Neural cell (in vitro differentiated cells): Measurements from ENCODE around the gene SNAP25. TPM values are rescaled to one million over a fixed set of nuclear protein-coding genes. Genes with fewer than 3 reads are reported as not detected.

ENCODE experiments used
- H2AFZ ChIP-seq: fragments of 200-600, 300-800 bp; sonication (generic), shearing (Covaris generic); 2 replicates; pipeline ENCODE4 v1.6.0; 2014; ENCODE audit warnings: low read depth, mild to moderate bottlenecking, antibody characterized with exemption, low read length, moderate library complexity
- H3F3A ChIP-seq: fragments of 200-600 bp; shearing (Covaris generic); 2 replicates; pipeline ENCODE4 v1.6.1; 2016; ENCODE audit warnings: mild to moderate bottlenecking, moderate library complexity, mixed read lengths, antibody characterized with exemption, low read length; ENCODE audit not compliant: insufficient read depth, poor library complexity, severe bottlenecking
- H3K27ac ChIP-seq: fragments of 200-600, 300-800 bp; sonication (generic), shearing (Covaris generic); 2 replicates; pipeline ENCODE4 v1.5.1; 2014; ENCODE audit warnings: mild to moderate bottlenecking, low read length, moderate library complexity
- H3K27me3 ChIP-seq: fragments of 300-800, 200-600 bp; sonication (generic), shearing (Covaris generic); 2 replicates; pipeline ENCODE4 v1.6.0; 2014; ENCODE audit warnings: mild to moderate bottlenecking, low read depth, low read length, moderate library complexity; ENCODE audit not compliant: insufficient read depth
- H3K36me3 ChIP-seq: fragments of 300-800, 200-600 bp; sonication (generic), shearing (Covaris generic); 2 replicates; pipeline ENCODE4 v1.5.1; 2014; ENCODE audit warnings: mild to moderate bottlenecking, antibody characterized with exemption, low read length, moderate library complexity; ENCODE audit not compliant: insufficient read depth
- H3K4me2 ChIP-seq: fragments of 300-800, 200-600 bp; sonication (generic), shearing (Covaris generic); 2 replicates; pipeline ENCODE4 v1.6.0; 2014; ENCODE audit warnings: mild to moderate bottlenecking, low read length
- H3K4me3 ChIP-seq: fragments of 300-800, 200-600 bp; sonication (generic), shearing (Covaris generic); 2 replicates; pipeline ENCODE4 v1.5.1; 2014; ENCODE audit warnings: mild to moderate bottlenecking, low read length, moderate library complexity
- H3K79me2 ChIP-seq: fragments of 200-600 bp; shearing (Covaris generic); replicated peaks from 2 replicates; pipeline ENCODE4 v1.6.0; 2014; ENCODE audit warnings: mild to moderate bottlenecking, low read length, moderate library complexity; ENCODE audit not compliant: insufficient read depth
- H3K9ac ChIP-seq: fragments of 300-800, 200-600 bp; sonication (generic), shearing (Covaris generic); 2 replicates; pipeline ENCODE4 v1.6.1; 2016; ENCODE audit warnings: mild to moderate bottlenecking, low read length, mixed read lengths
- H3K9me2 ChIP-seq: fragments of 200-600 bp; shearing (Covaris generic); 2 replicates; pipeline ENCODE4 v1.6.1; 2016; ENCODE audit warnings: mild to moderate bottlenecking, low read length, mixed read lengths; ENCODE audit not compliant: insufficient read depth
- H3K9me3 ChIP-seq: fragments of 200-600, 300-800 bp; sonication (generic), shearing (Covaris generic); 2 replicates; pipeline ENCODE4 v1.6.1; 2016; ENCODE audit warnings: mild to moderate bottlenecking, mixed run types, low read length, moderate library complexity, mixed read lengths
- H4K20me1 ChIP-seq: fragments of 200-600 bp; shearing (Covaris generic); 2 replicates; pipeline ENCODE4 v1.6.1; 2016; ENCODE audit warnings: mild to moderate bottlenecking, mixed run types; ENCODE audit not compliant: insufficient read depth
- CTCF ChIP-seq: fragments of 450-650 bp; IDR thresholded peaks from 2 replicates; pipeline ENCODE4 v1.5.1; 2014; ENCODE audit warnings: antibody characterized with exemption, mild to moderate bottlenecking, moderate library complexity; ENCODE audit not compliant: poor library complexity, severe bottlenecking
- EP300 ChIP-seq: fragments of 450-650 bp; conservative IDR thresholded peaks from 2 replicates; pipeline ENCODE4 v1.6.1; 2014; ENCODE audit warnings: antibody characterized with exemption, mild to moderate bottlenecking, moderate library complexity; ENCODE audit not compliant: poor library complexity, severe bottlenecking
- EZH2 ChIP-seq: fragments of 200-600, 300-800 bp; shearing (Covaris generic), sonication (generic); IDR thresholded peaks from 2 replicates; pipeline ENCODE4 v1.6.1; 2014; ENCODE audit warnings: antibody characterized with exemption, low read length, borderline replicate concordance, mild to moderate bottlenecking; ENCODE audit not compliant: insufficient read depth, poor library complexity, severe bottlenecking
- MXI1 ChIP-seq: fragments of 450-650 bp; conservative IDR thresholded peaks from 2 replicates; pipeline ENCODE4 v1.6.1; 2014; ENCODE audit warnings: antibody characterized with exemption, mild to moderate bottlenecking; ENCODE audit not compliant: poor library complexity, severe bottlenecking
- POLR2AphosphoS5 ChIP-seq: IDR thresholded peaks from 2 replicates; pipeline ENCODE4 v1.6.1; 2012
- RAD21 ChIP-seq: fragments of 450-650 bp; conservative IDR thresholded peaks from 2 replicates; pipeline ENCODE4 v1.6.1; 2014; ENCODE audit warnings: antibody characterized with exemption, mild to moderate bottlenecking, moderate library complexity
- REST ChIP-seq: IDR thresholded peaks from 2 replicates; pipeline ENCODE4 v1.6.1; 2012; ENCODE audit warnings: borderline replicate concordance
- SMC3 ChIP-seq: fragments of 450-650 bp; conservative IDR thresholded peaks from 2 replicates; pipeline ENCODE4 v1.6.1; 2014; ENCODE audit warnings: antibody characterized with exemption, mild to moderate bottlenecking, moderate library complexity; ENCODE audit not compliant: poor library complexity
- TAF1 ChIP-seq: IDR thresholded peaks from 2 replicates; pipeline ENCODE4 v1.6.1; 2012; ENCODE audit warnings: low read depth
- polyA plus RNA-seq: library from polyadenylated mRNA; depleted of rRNA; stranded (reverse); fragments of >200 nt; gene quantifications from 2 replicates; pipeline ENCODE4 v1.2.3, GENCODE V29; 2014

The SNAP25 gene
- polyA plus RNA-seq, 1 donor from 2014 or later, result 139 TPM

- Histone ChIP-seq H3K27me3 (no peaks in the 10 kb centered on the region), H3K9me2 (no peaks in the 10 kb centered on the region), H3K9ac (no peak overlapping the region), H3K4me2 (no peak overlapping the region), H4K20me1 (no peaks in the 10 kb centered on the region), H3K27ac (no peak overlapping the region), H3F3A (no peaks in the 10 kb centered on the region), H3K36me3 (no peaks in the 10 kb centered on the region), H3K4me3 (no peak overlapping the region), H2AFZ (no peak overlapping the region), H3K9me3 (no peaks in the 10 kb centered on the region), H3K79me2 (no peaks in the 10 kb centered on the region)
- no peak for TF ChIP-seq MXI1
- TF ChIP-seq TAF1, result no peak
- no peak for TF ChIP-seq SMC3
- no peak for TF ChIP-seq CTCF
- TF ChIP-seq EP300, result no peak
- no peak for TF ChIP-seq REST
- TF ChIP-seq POLR2AphosphoS5, result no peak
- TF ChIP-seq RAD21, result no peak
- TF ChIP-seq EZH2, result no peak
These were observed 79.1 kb downstream of the SNAP25 start for GRCh38 chr20:10297684-10298240.

- H3K9ac ChIP-seq, result no peak overlapping the region
- H3K27ac ChIP-seq, result no peak overlapping the region
- no peak overlapping the region for H3K4me2 ChIP-seq
- H3F3A ChIP-seq, result no peaks in the 10 kb centered on the region
- no peaks in the 10 kb centered on the region for H3K27me3 ChIP-seq
- TF ChIP-seq MXI1, result no peak
- no peak for TF ChIP-seq RAD21
- TF ChIP-seq POLR2AphosphoS5, result no peak
- no peak for TF ChIP-seq EP300
- TF ChIP-seq REST, result no peak
- no peak for TF ChIP-seq EZH2
- no peak for TF ChIP-seq CTCF
- no peak for TF ChIP-seq SMC3
- TF ChIP-seq TAF1, result no peak
- H3K9me2 ChIP-seq, result no peaks in the 10 kb centered on the region
- no peak overlapping the region for H2AFZ ChIP-seq
- no peaks in the 10 kb centered on the region for H3K79me2 ChIP-seq
- H4K20me1 ChIP-seq, result no peaks in the 10 kb centered on the region
- H3K4me3 ChIP-seq, result no peak overlapping the region
- no peaks in the 10 kb centered on the region for H3K9me3 ChIP-seq
- peaks cover 3% of the 10 kb centered on the region for H3K36me3 ChIP-seq
These were observed 82.2 kb downstream of the SNAP25 start for GRCh38 chr20:10300582-10301446.
